NK-92 treated with Interleukin-12 subunit alpha and Interleukin-12 subunit beta, amount 100 ng/mL, for 24 hours (cell line): ENCODE results near the gene CD63.
A peak's percentile ranks its signal among the peaks of the same experiment; 100 is the strongest.

Experiments used
- DNase-seq: peaks from one replicate; lab custom pipeline; 2025; lab: John Stamatoyannopoulos, UW

The CD63 gene

GRCh38 chr12:55739025-55739378 is 10.2 kb upstream of the CD63 start:
- no peak for DNase-seq

GRCh38 chr12:55738123-55739024 is 9.6 kb upstream of the CD63 start:
- peak; percentile 69 for DNase-seq

GRCh38 chr12:55737581-55738122 is 8.8 kb upstream of the CD63 start:
- no peak for DNase-seq

GRCh38 chr12:55736780-55737580 is 8.2 kb upstream of the CD63 start:
- DNase-seq: no peak

GRCh38 chr12:55736076-55736475 is 7.3 kb upstream of the CD63 start:
- no peak for DNase-seq

- no peak for DNase-seq
Observed at GRCh38 chr12:55734595-55734994, 5.8 kb upstream of the CD63 start.

GRCh38 chr12:55733858-55734257 is 5.0 kb upstream of the CD63 start:
- DNase-seq: no peak

- DNase-seq: no peak
Observed at GRCh38 chr12:55733021-55733555, 4.3 kb upstream of the CD63 start.

GRCh38 chr12:55732288-55732687 is 3.5 kb upstream of the CD63 start:
- DNase-seq: no peak

GRCh38 chr12:55729819-55730818 is 1.3 kb upstream of the CD63 start:
- DNase-seq: peak; percentile 71

GRCh38 chr12:55728186-55728938 is 447 bp downstream of the CD63 start:
- DNase-seq: peak; percentile 29

GRCh38 chr12:55727643-55728185 is 1.1 kb downstream of the CD63 start:
- no peak for DNase-seq

GRCh38 chr12:55726971-55727370 is 1.8 kb downstream of the CD63 start:
- no peak for DNase-seq

GRCh38 chr12:55725556-55725955 is 3.3 kb downstream of the CD63 start:
- no peak for DNase-seq

- no peak for DNase-seq
Observed at GRCh38 chr12:55724940-55725309, 3.9 kb downstream of the CD63 start.

GRCh38 chr12:55724226-55724939 is 4.4 kb downstream of the CD63 start:
- DNase-seq: peak; percentile 14

- no peak for DNase-seq
Observed at GRCh38 chr12:55723516-55724225, 5.1 kb downstream of the CD63 start.

GRCh38 chr12:55722948-55723347 is 5.9 kb downstream of the CD63 start:
- no peak for DNase-seq

- no peak for DNase-seq
Observed at GRCh38 chr12:55721601-55722213, 7.1 kb downstream of the CD63 start.
